Tibial nerve (tissue), 4 donors: ENCODE data around the gene TRIM17.

ENCODE experiments used
- EP300 ChIP-seq, 2 donors: sonication (generic); formaldehyde crosslinking; IDR thresholded peaks; one replicate each; pipeline ENCODE4 v1.6.1; 2017; ENCODE audit warnings: antibody characterized with exemption in 2 of 2, mild to moderate bottlenecking in 1 of 2
- TF ChIP-seq, protein P1 (sequence below), 5 experiments: fragments of 200-600 bp in 3 of 5; fragments of 450-650 bp in 2 of 5; sonication (generic) in 3 of 5; IDR thresholded peaks; one replicate each; pipeline ENCODE4 v1.5.1; 2016 to 2019; ENCODE audit warnings: antibody characterized with exemption in 5 of 5, mild to moderate bottlenecking in 3 of 5, moderate library complexity in 2 of 5

DNA sequence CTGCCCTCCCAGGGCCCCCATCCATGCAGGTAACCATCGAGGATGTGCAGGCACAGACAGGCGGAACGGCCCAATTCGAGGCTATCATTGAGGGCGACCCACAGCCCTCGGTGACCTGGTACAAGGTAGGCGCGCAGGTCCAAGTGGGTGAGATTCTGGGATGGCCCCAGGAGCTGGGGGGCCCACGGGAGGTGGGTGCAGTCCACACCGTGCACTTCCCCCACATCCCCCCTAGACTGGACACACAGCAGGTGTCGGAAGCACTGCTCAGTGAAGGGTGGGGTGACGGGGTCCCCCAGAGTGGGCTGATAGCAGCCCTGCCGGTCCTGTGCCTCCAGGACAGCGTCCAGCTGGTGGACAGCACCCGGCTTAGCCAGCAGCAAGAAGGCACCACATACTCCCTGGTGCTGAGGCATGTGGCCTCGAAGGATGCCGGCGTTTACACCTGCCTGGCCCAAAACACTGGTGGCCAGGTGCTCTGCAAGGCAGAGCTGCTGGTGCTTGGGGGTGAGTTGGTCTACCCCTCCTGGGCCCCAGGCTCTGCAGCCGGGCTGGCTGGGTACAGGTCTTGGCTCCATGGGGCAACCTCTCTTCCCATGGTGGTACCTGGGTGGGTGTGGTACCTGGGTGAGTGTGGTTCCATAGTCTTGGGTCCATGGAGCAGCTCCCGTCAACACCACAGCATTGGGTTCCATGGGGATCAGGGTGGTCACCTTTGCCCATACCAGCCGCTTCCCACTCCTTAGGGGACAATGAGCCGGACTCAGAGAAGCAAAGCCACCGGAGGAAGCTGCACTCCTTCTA, 50.4 kb downstream of the TRIM17 start:
- TF ChIP-seq, protein P1, sequence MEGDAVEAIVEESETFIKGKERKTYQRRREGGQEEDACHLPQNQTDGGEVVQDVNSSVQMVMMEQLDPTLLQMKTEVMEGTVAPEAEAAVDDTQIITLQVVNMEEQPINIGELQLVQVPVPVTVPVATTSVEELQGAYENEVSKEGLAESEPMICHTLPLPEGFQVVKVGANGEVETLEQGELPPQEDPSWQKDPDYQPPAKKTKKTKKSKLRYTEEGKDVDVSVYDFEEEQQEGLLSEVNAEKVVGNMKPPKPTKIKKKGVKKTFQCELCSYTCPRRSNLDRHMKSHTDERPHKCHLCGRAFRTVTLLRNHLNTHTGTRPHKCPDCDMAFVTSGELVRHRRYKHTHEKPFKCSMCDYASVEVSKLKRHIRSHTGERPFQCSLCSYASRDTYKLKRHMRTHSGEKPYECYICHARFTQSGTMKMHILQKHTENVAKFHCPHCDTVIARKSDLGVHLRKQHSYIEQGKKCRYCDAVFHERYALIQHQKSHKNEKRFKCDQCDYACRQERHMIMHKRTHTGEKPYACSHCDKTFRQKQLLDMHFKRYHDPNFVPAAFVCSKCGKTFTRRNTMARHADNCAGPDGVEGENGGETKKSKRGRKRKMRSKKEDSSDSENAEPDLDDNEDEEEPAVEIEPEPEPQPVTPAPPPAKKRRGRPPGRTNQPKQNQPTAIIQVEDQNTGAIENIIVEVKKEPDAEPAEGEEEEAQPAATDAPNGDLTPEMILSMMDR (IDR thresholded peaks at IDR 0.05), result no peak
- no peak for TF ChIP-seq EP300 (IDR thresholded peaks at IDR 0.05)
